ENCODE measurements around the gene CSAD. TPM values are rescaled to one million over a fixed set of nuclear protein-coding genes. Genes with fewer than 3 reads are reported as not detected.

CSAD gene
- total and polyA plus RNA-seq, 2 of the 13 experiments (the other 11 are each of a cell fraction or from before 2014, with no cell fraction given): 7.2 to 23.5 TPM

DNA sequence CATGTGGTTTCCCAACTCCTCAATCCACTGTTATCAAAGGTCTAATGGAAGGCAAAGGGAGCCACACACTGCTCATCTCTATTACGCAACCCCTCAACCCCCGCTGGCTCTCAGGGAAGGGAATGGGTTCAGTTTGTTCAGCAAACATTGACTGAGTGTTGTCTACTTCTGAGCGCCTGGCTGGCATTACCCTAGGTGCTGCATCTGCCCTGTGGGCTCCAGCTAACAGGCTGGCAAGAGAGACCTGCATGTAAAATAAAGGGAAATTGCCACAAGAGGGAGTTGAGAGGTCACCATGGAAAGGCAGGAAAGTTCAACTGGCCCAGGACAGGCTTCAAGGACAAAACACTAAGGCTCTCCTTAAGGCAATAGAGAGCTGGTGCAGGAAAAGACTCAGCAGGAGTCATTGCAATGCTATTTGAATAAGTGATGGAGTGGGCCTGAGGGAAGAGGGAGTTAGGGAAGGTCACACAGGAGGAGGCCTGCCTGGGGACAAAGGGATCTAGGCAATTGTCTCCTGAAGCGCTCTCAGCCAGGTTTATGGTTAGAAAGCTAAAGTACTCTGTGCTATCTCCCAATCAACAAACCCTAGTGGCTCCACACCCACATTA, 5.7 kb downstream of the CSAD start (continued):
- TF ChIP-seq ZNF543 (CRISPR knock-in tag; IDR thresholded peaks at IDR 0.05): no peak
- TF ChIP-seq SMAD1 (CRISPR knock-in tag; IDR thresholded peaks at IDR 0.05; ENCODE audit: borderline replicate concordance, low read depth): no peak
- TF ChIP-seq ZNF225 (CRISPR knock-in tag; IDR thresholded peaks at IDR 0.05): no peak
- peak; percentile 72; the same call in 1 of the 2 replicates for TF ChIP-seq ZNF3 (CRISPR knock-in tag; IDR thresholded peaks at IDR 0.05)
- no peak for TF ChIP-seq THYN1 (CRISPR knock-in tag; IDR thresholded peaks at IDR 0.05; ENCODE audit: borderline replicate concordance, low read depth)
- TF ChIP-seq SRF (IDR thresholded peaks at IDR 0.05; ENCODE audit: low read depth, low read length): no peak
- TF ChIP-seq, protein P1, sequence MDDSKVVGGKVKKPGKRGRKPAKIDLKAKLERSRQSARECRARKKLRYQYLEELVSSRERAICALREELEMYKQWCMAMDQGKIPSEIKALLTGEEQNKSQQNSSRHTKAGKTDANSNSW (CRISPR knock-in tag; IDR thresholded peaks at IDR 0.05; ENCODE audit: borderline replicate concordance): no peak
- TF ChIP-seq ZNF703 (CRISPR knock-in tag; IDR thresholded peaks at IDR 0.05; ENCODE audit: borderline replicate concordance): no peak
- no peak for TF ChIP-seq ZNF616 (CRISPR knock-in tag; IDR thresholded peaks at IDR 0.05; ENCODE audit: low read depth)
- TF ChIP-seq, protein P2, sequence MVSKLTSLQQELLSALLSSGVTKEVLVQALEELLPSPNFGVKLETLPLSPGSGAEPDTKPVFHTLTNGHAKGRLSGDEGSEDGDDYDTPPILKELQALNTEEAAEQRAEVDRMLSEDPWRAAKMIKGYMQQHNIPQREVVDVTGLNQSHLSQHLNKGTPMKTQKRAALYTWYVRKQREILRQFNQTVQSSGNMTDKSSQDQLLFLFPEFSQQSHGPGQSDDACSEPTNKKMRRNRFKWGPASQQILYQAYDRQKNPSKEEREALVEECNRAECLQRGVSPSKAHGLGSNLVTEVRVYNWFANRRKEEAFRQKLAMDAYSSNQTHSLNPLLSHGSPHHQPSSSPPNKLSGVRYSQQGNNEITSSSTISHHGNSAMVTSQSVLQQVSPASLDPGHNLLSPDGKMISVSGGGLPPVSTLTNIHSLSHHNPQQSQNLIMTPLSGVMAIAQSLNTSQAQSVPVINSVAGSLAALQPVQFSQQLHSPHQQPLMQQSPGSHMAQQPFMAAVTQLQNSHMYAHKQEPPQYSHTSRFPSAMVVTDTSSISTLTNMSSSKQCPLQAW (CRISPR knock-in tag; IDR thresholded peaks at IDR 0.05): no peak
- TF ChIP-seq MED13 (CRISPR knock-in tag; IDR thresholded peaks at IDR 0.05): no peak
- TF ChIP-seq ZNF264 (CRISPR knock-in tag; IDR thresholded peaks at IDR 0.05): peak; percentile 68; the same call in 1 of the 2 replicates
- no peak for TF ChIP-seq POLR2AphosphoS2 (IDR thresholded peaks at IDR 0.05; ENCODE audit: low read depth, low read length)
- TF ChIP-seq, protein P3, sequence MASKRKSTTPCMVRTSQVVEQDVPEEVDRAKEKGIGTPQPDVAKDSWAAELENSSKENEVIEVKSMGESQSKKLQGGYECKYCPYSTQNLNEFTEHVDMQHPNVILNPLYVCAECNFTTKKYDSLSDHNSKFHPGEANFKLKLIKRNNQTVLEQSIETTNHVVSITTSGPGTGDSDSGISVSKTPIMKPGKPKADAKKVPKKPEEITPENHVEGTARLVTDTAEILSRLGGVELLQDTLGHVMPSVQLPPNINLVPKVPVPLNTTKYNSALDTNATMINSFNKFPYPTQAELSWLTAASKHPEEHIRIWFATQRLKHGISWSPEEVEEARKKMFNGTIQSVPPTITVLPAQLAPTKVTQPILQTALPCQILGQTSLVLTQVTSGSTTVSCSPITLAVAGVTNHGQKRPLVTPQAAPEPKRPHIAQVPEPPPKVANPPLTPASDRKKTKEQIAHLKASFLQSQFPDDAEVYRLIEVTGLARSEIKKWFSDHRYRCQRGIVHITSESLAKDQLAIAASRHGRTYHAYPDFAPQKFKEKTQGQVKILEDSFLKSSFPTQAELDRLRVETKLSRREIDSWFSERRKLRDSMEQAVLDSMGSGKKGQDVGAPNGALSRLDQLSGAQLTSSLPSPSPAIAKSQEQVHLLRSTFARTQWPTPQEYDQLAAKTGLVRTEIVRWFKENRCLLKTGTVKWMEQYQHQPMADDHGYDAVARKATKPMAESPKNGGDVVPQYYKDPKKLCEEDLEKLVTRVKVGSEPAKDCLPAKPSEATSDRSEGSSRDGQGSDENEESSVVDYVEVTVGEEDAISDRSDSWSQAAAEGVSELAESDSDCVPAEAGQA (IDR thresholded peaks at IDR 0.05; ENCODE audit: low read depth): no peak
- TF ChIP-seq, protein P3 (CRISPR knock-in tag; IDR thresholded peaks at IDR 0.05; ENCODE audit: borderline replicate concordance): no peak
- TF ChIP-seq, protein P4, sequence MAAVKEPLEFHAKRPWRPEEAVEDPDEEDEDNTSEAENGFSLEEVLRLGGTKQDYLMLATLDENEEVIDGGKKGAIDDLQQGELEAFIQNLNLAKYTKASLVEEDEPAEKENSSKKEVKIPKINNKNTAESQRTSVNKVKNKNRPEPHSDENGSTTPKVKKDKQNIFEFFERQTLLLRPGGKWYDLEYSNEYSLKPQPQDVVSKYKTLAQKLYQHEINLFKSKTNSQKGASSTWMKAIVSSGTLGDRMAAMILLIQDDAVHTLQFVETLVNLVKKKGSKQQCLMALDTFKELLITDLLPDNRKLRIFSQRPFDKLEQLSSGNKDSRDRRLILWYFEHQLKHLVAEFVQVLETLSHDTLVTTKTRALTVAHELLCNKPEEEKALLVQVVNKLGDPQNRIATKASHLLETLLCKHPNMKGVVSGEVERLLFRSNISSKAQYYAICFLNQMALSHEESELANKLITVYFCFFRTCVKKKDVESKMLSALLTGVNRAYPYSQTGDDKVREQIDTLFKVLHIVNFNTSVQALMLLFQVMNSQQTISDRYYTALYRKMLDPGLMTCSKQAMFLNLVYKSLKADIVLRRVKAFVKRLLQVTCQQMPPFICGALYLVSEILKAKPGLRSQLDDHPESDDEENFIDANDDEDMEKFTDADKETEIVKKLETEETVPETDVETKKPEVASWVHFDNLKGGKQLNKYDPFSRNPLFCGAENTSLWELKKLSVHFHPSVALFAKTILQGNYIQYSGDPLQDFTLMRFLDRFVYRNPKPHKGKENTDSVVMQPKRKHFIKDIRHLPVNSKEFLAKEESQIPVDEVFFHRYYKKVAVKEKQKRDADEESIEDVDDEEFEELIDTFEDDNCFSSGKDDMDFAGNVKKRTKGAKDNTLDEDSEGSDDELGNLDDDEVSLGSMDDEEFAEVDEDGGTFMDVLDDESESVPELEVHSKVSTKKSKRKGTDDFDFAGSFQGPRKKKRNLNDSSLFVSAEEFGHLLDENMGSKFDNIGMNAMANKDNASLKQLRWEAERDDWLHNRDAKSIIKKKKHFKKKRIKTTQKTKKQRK (IDR thresholded peaks at IDR 0.05; ENCODE audit: low read length): no peak
- TF ChIP-seq, protein P5, sequence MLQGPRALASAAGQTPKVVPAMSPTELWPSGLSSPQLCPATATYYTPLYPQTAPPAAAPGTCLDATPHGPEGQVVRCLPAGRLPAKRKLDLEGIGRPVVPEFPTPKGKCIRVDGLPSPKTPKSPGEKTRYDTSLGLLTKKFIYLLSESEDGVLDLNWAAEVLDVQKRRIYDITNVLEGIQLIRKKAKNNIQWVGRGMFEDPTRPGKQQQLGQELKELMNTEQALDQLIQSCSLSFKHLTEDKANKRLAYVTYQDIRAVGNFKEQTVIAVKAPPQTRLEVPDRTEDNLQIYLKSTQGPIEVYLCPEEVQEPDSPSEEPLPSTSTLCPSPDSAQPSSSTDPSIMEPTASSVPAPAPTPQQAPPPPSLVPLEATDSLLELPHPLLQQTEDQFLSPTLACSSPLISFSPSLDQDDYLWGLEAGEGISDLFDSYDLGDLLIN (CRISPR knock-in tag; IDR thresholded peaks at IDR 0.05; ENCODE audit: borderline replicate concordance): no peak
- peak; percentile 61; the same call in 1 of the 2 replicates for TF ChIP-seq ZBTB7B (CRISPR knock-in tag; IDR thresholded peaks at IDR 0.05)

Measured in HepG2 (cell line).